Testis (tissue), 2 donors: Measurements from ENCODE around the gene CFAP20.

ENCODE experiments used
- CTCF ChIP-seq, 3 experiments: fragments of 450-650 bp in 2 of 3; fragments of 200-600 bp in 1 of 3; sonication (generic) in 1 of 3; IDR thresholded peaks; one replicate each; pipeline ENCODE4 v1.5.1; 2016 to 2019; ENCODE audit warnings: antibody characterized with exemption in 3 of 3, mild to moderate bottlenecking in 2 of 3, moderate library complexity in 1 of 3
- POLR2A ChIP-seq: fragments of 450-650 bp; IDR thresholded peaks from one replicate; pipeline ENCODE4 v1.6.1; 2017; ENCODE audit warnings: antibody characterized with exemption, mild to moderate bottlenecking, moderate library complexity

DNA sequence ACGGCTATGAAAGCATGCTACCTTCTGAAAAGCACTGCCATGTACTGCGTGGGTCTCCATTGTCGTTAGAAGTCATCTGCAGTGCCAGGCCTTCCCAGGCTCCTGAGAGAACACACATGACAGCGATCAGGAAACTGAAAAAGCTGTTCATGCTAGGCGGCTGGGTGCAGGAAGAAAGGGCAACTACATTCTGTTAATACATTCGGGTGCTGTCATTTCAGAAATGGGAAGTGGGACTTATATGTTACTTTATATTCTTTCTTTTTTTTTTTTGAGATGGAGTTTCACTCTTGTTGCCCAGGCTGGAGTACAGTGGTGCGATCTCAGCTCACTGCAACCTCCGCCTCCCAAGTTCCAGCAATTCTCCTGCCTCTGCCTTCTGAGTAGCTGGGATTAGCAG lies 19.9 kb downstream of the CFAP20 start:
- TF ChIP-seq CTCF (IDR thresholded peaks at IDR 0.05) = no peak
- TF ChIP-seq POLR2A = no peak
